GM21717 (cell line): ENCODE data around the gene YTHDC1.
"Not testable (repeated sequence)": the region's sequence is repeated elsewhere in the genome, so short reads cannot be mapped to it uniquely, and the experiment has no call there.

Experiments
- ATAC-seq: cut with Tn5 transposase; IDR thresholded peaks from one replicate; pipeline ENCODE4 v1.9.1; 2021; ENCODE audit warnings: mild to moderate bottlenecking, moderate library complexity; ENCODE audit not compliant: unreplicated experiment

The YTHDC1 gene

GRCh38 chr4:68299492-68300457 lies 50.1 kb downstream of the YTHDC1 start:
- ATAC-seq, result no peak

DNA sequence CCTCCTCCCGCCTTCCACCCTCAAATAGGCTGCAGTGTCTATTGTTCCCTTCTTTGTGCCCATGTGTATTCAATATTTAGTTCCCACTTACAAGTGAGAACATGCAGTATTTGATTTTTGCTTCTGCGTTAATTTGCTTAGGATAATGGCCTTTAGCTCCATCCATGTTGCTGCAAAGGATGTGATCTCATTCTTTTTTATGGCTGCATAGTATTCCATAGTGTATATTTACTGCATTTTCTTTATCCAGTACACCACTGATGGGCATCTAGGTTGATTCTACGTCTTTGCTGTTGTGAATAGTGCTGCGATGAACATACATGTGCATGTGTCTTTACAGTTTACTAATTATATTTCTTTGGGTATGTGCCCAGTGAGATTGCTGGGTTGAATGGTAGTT lies 52.8 kb downstream of the YTHDC1 start:
- no peak for ATAC-seq

GRCh38 chr4:68291256-68291655 lies 58.6 kb downstream of the YTHDC1 start:
- no peak for ATAC-seq

GRCh38 chr4:68288393-68288740 lies 61.5 kb downstream of the YTHDC1 start:
- ATAC-seq, result no peak

DNA sequence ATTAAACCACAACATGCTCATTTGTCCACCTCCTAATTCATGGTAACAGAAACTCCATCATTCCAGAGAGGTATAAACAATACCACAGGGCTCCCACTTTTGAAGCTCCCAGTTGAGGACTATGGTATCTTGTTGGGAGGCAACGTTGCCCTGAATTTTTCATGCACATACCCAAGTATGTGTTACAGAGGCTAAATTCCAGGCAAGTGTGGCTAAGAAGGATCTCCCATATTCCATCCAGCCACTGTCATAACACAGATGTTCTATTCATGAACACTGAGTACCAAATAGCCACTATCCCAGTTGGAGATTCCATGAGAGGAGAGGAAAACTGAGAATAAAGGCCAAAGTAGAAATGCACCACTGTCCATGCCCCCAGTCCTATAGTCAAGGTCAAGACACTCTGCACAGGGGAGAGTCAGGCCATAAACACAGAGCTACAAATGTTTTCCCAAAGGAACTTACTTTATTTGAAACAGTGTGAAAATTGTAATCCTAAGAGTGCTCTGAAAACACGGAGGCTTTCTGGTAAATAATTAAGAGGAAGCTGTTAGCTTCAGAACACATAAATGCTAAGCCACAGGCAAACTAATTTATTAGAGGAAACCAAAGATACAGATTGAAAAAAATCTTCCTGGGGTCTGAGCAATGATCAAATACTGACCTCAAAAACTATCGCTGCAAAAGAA lies 62.0 kb downstream of the YTHDC1 start:
- no peak for ATAC-seq

- ATAC-seq, result no peak
These were observed 66.2 kb downstream of the YTHDC1 start for GRCh38 chr4:68283714-68284113.

DNA sequence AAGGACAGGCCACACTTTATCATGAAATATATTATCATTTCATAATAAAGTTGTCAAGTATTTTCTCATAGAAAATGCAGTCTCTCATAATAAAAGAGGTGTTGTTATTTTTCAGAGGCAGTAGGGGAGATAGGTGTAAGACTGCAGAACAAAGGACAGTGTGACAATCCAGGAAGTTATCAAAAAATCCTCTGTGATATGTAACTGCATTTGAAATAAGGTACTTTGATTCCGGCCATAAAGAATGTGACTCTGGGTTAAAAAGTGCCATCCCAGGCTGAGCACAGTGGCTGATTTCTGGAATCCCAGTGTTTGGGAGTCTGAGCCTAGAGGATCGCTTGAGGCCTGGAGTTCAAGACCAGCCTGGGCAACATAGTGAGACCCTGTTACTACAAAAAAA lies 66.8 kb downstream of the YTHDC1 start:
- no peak for ATAC-seq

DNA sequence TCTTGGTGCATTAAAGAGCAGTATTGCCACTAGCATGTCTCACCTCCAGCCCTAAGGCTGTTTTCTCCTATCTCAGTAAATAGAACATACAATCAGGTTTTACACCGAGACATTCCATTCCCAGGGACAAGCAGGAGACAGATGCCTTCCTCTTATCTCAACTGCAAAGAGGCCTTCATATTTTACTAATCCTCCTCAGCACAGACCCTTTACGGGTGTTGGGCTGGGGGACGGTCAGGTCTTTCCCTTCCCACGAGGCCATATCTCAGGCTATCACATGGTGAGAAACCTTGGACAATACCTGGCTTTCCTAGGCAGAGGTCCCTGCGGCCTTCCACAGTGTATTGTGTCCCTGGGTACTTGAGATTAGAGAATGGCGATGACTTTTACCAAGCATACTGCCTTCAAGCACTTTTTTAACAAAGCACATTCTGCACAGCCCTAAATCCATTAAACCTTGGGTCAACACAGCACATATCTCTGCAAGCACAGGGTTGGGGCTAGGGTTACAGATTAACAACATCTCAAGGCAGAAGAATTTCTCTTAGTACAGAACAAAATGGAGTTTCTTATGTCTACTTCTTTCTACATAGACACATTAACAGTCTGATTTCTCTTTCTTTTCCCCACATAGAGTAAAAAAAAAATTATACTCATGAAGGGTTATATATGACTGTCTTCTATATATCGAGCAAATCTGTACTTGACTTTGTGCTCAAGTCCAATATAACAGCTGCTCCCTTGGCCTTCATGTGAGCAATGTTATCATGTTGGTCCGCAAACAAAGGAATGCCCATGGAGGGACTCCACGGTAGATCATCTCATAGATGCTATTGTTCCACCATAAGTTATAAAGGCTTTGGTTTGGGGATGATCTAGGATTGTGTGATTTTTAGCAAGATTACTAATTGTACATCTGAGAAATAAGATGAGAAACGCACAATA lies 67.8 kb downstream of the YTHDC1 start:
- ATAC-seq, result not testable (repeated sequence)

- ATAC-seq, result no peak
These were observed 71.9 kb downstream of the YTHDC1 start for GRCh38 chr4:68278029-68278428.

GRCh38 chr4:68277627-68278026 lies 72.3 kb downstream of the YTHDC1 start:
- no peak for ATAC-seq

DNA sequence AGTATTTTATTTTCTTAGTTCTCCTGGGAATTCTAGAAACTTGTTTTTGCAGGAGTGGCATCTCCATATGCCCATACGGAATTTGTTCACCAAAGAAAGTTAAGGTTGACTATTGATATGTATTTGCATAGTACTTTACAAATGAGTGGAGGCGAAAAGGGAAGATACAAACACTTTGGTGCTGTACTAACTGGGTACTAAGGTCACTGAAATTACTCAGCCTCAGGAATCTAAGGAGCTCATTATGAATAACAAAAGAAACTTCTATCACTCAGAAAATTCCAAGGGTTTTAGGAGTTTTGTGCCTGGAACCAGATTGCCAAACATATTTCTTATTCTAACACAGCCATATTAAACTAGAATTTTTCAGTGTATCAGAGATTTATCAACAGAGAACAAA lies 77.0 kb downstream of the YTHDC1 start:
- peak; percentile 63 for ATAC-seq

DNA sequence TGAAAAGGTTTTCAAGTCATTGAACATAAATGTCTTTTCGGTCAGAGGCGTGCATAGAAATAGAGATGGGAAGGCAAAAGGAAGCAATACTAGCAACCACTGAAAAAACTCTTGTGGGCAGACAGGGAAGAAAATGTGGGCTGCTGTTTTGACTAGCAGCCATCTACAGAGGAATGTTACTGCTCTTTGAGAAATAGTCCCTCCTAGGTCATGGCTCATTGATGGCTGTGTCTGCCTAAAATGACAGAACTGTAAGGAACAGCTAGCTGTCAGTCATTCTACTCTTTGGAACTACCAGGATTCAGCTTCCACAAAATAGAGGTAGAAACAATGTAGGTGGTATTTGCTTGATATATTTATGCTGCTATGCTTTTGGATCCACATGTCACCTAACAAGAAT lies 77.5 kb downstream of the YTHDC1 start:
- ATAC-seq, result peak; percentile 69

DNA sequence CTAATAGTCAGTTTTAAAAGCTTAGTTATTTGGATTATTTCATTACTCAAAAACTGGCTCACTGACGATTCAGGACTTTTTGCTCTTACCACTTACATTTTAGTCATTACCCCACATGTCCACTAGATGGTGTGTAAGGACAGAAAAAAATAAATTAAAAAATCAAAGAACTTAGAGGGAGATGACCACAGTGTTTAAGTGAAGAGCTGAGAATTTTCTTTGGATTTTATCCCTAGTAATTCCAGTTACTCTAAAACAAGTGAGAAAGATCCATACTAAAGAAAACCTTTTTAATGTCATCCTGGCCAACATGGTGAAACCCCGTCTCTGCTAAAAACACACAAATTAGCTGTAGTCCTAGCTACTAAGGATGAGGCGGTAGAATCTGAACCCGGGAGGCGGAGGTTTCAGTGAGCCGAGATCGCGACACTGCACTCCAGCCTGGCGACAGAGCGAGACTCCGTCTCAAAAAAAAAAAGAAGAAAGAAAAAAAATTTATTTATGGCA lies 78.0 kb downstream of the YTHDC1 start:
- peak; percentile 45 for ATAC-seq

DNA sequence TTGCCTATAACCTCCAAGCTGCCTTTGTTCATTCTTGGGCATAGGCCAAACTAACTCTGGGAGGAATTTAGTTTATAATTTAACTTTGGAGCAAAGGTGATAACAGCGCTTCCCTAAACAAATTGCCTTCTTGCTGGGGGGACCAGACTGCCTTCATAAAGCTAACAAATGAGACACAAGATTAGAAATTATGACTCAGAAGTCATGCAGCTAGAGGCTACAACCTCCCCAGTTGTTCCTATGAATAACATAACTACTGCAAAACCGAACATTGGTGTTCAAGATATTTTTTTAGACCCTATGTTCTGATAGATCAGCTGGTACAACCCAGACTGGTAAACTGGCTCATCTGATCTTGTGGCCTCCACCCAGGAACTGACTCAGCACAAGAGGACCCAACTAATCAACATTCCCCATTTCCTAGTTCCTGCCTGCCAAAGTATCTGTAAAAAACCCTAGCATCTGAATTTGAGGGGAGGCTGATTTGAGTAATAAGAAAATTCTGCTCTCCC lies 82.4 kb downstream of the YTHDC1 start:
- ATAC-seq, result no peak

- ATAC-seq, result no peak
These were observed 84.9 kb downstream of the YTHDC1 start for GRCh38 chr4:68264875-68265565.
